AG09309 (cell line): ENCODE data around the gene ADAMTS8.

Experiments
- DNase-seq: peaks from one replicate; pipeline ENCODE4 v3.0.0-alpha.2; 2010; ENCODE audit warnings: low read depth
- H3K4me3 ChIP-seq: 2 replicates; pipeline ENCODE4 v1.5.1; 2011; ENCODE audit warnings: mild to moderate bottlenecking, low read depth, low read length, moderate library complexity; ENCODE audit not compliant: control insufficient read depth
- CTCF ChIP-seq: IDR thresholded peaks from 2 replicates; pipeline ENCODE4 v1.5.1; 2011; ENCODE audit warnings: mild to moderate bottlenecking, low read depth, low read length, inconsistent platforms; ENCODE audit not compliant: insufficient read depth, control insufficient read depth; ENCODE audit errors: missing control alignments

The ADAMTS8 gene

GRCh38 chr11:130388607-130389205 lies 39.7 kb downstream of the ADAMTS8 start:
- no peak overlapping the region for H3K4me3 ChIP-seq
- no peak for DNase-seq
- no peak for TF ChIP-seq CTCF

DNA sequence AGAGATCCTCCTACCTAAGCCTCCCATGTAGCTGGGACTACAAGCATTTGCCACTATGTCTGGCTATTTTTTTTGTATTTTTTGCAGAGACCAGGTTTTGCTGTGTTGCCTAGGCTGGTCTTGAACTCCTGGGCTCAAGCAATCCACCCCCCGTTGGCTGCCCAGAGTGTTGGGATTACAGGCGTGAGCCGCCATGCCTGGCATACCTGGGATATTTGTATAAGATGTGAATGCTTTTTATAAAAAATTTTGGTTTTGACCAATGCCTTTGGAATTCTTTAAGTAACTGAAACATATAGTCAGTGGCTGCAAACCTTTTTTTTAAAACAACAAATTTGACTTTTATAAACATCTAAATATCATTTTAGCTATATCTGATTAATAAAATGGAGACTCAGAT lies 42.4 kb downstream of the ADAMTS8 start:
- no peak for TF ChIP-seq CTCF
- no peak overlapping the region for H3K4me3 ChIP-seq
- no peak for DNase-seq

DNA sequence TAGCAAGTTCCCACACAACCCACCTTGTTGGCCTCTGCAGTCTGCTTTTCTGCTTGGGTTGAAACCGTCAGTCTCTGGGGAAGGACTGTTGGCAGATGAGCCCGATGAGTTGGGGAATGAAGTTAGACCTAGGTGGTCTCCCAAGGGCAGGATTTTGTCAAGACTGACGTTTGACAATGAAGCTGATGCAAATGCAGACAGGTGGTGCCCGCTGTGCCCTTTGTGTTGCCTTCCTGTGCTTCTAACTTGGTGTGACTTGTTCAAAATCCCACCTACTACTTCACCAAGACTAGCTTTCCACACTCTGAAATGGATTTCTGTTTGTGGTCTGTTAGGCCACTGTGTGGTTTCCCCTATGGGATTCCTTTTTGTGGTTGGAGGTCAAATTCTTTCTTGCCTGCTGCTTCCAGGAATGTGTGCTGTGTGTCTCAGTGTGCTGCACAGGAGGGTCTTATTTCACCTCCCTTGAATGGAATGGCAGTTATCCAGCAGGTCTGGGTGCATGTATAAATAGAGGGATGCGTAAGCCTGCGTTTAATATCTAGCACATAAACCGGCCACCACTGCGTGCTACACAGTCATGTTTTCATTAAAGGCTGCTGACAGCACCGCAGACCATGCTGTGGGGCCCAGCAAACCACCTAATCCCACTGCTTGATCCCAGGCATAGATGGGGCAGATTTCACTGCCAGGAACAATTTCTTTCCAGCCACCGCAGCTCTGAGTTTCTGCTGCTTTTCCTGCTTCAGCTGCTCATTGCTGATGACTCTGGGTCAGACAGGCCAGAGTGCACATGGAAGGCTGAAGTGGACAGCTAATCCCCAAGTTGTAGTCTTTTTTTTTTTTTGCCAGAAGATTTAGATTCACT lies 44.8 kb downstream of the ADAMTS8 start:
- peak; percentile 71 for DNase-seq
- TF ChIP-seq CTCF: no peak
- no peak overlapping the region for H3K4me3 ChIP-seq

- no peak for DNase-seq
- no peak for TF ChIP-seq CTCF
- H3K4me3 ChIP-seq: no peak overlapping the region
These were observed 47.1 kb downstream of the ADAMTS8 start for GRCh38 chr11:130381317-130381716.

DNA sequence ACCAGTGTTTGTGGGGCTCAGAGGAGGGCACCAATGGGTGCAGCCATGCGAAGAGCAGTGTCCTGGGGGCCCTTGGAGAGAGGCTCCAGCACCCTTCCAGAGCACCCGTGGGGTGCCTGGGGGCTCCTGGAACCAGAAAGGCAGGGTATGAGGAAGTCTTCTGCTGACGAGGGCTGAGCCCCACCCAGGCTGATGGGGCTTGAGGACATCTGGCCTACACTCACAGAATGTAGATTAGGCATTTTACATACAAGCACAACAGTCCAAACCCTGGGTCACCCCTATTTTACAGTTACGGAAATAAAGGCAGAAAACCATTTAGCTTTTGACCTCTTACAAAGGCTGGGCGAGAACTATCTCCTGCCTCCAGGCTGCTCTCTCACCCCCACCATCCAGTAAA lies 47.6 kb downstream of the ADAMTS8 start:
- TF ChIP-seq CTCF: no peak
- DNase-seq: no peak

GRCh38 chr11:130379276-130379675 lies 49.1 kb downstream of the ADAMTS8 start:
- TF ChIP-seq CTCF: no peak
- DNase-seq: no peak

More for the DNA sequence above, 47.6 kb downstream of the ADAMTS8 start:
- H3K4me3 ChIP-seq: no peak overlapping the region

More at GRCh38 chr11:130379276-130379675, 49.1 kb downstream of the ADAMTS8 start:
- H3K4me3 ChIP-seq: no peak overlapping the region
